Measurements from ENCODE around the gene PTMS. TPM values are rescaled to one million over a fixed set of nuclear protein-coding genes. Genes with fewer than 3 reads are reported as not detected.

Gene PTMS
- total and polyA plus RNA-seq, 2 experiments from 2014 or later = 290 to 467 TPM

DNA sequence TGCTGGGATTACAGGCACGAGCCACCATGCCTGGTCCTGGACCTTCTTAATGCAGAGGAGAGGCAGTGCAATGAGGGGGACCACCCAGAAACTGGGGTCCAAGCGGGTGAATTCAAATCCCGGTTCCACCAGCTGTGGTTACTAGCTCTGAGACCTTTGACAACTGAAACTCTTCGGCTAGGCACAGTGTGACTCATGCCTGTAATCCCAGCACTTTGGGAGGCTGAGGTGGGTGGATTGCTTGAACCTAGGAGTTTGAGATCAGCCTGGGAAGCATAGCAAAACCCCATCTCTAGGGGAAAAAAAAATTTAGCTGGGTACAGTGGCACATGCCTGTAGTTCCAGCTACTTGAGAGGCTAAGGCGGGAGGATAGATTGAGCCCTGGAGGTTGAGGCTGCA lies 18.1 kb downstream of the PTMS start:
- H3K4me3 ChIP-seq = no peak overlapping the region
- H3K36me3 ChIP-seq = no peaks in the 10 kb centered on the region
- TF ChIP-seq, protein P1, sequence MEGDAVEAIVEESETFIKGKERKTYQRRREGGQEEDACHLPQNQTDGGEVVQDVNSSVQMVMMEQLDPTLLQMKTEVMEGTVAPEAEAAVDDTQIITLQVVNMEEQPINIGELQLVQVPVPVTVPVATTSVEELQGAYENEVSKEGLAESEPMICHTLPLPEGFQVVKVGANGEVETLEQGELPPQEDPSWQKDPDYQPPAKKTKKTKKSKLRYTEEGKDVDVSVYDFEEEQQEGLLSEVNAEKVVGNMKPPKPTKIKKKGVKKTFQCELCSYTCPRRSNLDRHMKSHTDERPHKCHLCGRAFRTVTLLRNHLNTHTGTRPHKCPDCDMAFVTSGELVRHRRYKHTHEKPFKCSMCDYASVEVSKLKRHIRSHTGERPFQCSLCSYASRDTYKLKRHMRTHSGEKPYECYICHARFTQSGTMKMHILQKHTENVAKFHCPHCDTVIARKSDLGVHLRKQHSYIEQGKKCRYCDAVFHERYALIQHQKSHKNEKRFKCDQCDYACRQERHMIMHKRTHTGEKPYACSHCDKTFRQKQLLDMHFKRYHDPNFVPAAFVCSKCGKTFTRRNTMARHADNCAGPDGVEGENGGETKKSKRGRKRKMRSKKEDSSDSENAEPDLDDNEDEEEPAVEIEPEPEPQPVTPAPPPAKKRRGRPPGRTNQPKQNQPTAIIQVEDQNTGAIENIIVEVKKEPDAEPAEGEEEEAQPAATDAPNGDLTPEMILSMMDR (IDR thresholded peaks at IDR 0.05; ENCODE audit: low read depth, low read length) = no peak
- no peaks in the 10 kb centered on the region for H3K9me3 ChIP-seq (ENCODE audit: low read depth)
- peaks cover 11% of the 10 kb centered on the region for H3K4me1 ChIP-seq (ENCODE audit: low read depth)
- no peaks in the 10 kb centered on the region for H3K27me3 ChIP-seq
- DNase-seq (ENCODE audit: low read depth in 1 of 2, low spot score in 1 of 2) = no peak
- no peak overlapping the region for H3K27ac ChIP-seq

DNA sequence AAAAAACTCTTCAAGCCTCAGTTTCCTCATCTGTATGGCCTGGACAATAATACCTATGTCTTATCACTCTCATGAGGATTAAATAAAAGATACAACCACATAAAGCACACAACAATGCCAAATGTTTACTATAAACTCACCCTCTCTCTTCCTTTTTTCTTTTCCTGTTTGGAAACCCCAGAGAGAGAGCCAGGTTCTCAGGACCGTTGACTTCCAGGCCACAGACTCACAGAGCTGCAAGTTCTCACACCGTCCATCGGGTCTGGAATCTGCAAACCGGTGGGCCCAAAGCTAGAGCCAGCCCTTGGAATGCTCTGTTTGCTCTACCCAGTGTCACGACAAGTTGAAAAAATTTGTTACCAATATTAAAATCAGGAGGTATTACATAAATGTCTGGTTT lies 18.6 kb downstream of the PTMS start:
- no peaks in the 10 kb centered on the region for H3K27me3 ChIP-seq
- H3K36me3 ChIP-seq = no peaks in the 10 kb centered on the region
- H3K4me3 ChIP-seq = no peak overlapping the region
- H3K4me1 ChIP-seq (ENCODE audit: low read depth) = peaks cover 11% of the 10 kb centered on the region
- no peak for DNase-seq (ENCODE audit: low read depth in 1 of 2, low spot score in 1 of 2)
- no peaks in the 10 kb centered on the region for H3K9me3 ChIP-seq (ENCODE audit: low read depth)
- no peak overlapping the region for H3K27ac ChIP-seq
- TF ChIP-seq, protein P1 (IDR thresholded peaks at IDR 0.05; ENCODE audit: low read depth, low read length) = no peak

DNA sequence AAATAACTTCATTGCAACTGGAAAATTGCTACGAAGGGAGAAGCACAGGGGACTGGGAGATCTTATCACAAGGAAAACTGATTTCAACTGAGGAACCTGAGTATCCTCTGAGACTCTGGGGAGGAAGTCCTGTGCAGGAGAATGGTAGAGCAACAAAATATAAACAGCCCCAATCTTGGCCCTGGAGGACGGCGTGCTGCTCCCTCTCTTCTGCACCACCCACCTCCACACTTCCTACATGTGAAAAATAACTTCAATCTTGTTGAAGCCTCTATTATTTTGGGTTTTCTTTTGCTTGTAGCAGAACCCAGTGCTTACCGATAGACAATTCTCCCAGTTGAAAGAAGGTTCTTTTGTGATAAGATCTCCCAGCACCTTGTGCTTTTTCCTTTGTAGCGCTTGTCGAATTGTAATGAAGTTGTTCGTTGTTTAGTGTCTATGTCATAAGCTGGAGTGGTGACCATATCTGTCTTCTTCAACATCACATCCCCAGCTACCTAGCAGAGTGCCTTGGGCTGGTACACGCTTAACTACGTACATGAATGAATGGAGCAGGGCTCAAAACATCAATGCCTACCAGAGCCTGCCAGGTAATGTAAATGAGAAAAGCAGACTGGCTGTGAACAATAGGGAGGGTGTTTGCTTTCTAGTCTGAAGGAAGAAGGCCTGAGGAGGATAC lies 20.4 kb downstream of the PTMS start:
- H3K27ac ChIP-seq = no peak overlapping the region
- peaks cover 11% of the 10 kb centered on the region for H3K4me1 ChIP-seq (ENCODE audit: low read depth)
- no peak overlapping the region for H3K4me3 ChIP-seq
- H3K9me3 ChIP-seq (ENCODE audit: low read depth) = no peaks in the 10 kb centered on the region
- H3K36me3 ChIP-seq = no peaks in the 10 kb centered on the region
- TF ChIP-seq, protein P1 (IDR thresholded peaks at IDR 0.05; ENCODE audit: low read depth, low read length) = no peak
- DNase-seq (ENCODE audit: low read depth in 1 of 2, low spot score in 1 of 2) = no peak
- no peaks in the 10 kb centered on the region for H3K27me3 ChIP-seq

DNA sequence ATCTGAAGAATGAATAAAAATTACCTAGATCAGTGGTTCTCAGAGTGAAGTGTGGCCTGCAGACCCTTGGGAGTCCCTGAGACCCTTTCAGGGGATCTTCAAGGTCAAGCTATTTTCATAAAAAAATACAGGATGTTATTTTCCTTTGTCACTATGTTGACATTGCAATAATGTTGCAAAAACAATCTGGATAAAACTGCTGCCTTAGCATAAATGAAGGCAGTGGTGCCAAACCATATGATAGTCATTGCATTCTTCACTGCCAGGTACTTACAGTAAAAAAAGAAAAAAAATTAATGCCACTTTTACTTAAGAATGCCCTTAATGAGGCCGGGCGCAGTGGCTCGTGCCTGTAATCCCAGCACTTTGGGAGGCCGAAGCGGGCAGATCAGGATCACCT lies 21.1 kb downstream of the PTMS start:
- Histone ChIP-seq H3K9me3 (ENCODE audit: low read depth) (no peaks in the 10 kb centered on the region), H3K4me1 (ENCODE audit: low read depth) (peaks cover 14% of the 10 kb centered on the region), H3K4me3 (no peak overlapping the region), H3K27me3 (no peaks in the 10 kb centered on the region), H3K36me3 (no peaks in the 10 kb centered on the region), H3K27ac (no peak overlapping the region)
- no peak for DNase-seq (ENCODE audit: low read depth in 1 of 2, low spot score in 1 of 2)
- TF ChIP-seq, protein P1 (IDR thresholded peaks at IDR 0.05; ENCODE audit: low read depth, low read length) = no peak

DNA sequence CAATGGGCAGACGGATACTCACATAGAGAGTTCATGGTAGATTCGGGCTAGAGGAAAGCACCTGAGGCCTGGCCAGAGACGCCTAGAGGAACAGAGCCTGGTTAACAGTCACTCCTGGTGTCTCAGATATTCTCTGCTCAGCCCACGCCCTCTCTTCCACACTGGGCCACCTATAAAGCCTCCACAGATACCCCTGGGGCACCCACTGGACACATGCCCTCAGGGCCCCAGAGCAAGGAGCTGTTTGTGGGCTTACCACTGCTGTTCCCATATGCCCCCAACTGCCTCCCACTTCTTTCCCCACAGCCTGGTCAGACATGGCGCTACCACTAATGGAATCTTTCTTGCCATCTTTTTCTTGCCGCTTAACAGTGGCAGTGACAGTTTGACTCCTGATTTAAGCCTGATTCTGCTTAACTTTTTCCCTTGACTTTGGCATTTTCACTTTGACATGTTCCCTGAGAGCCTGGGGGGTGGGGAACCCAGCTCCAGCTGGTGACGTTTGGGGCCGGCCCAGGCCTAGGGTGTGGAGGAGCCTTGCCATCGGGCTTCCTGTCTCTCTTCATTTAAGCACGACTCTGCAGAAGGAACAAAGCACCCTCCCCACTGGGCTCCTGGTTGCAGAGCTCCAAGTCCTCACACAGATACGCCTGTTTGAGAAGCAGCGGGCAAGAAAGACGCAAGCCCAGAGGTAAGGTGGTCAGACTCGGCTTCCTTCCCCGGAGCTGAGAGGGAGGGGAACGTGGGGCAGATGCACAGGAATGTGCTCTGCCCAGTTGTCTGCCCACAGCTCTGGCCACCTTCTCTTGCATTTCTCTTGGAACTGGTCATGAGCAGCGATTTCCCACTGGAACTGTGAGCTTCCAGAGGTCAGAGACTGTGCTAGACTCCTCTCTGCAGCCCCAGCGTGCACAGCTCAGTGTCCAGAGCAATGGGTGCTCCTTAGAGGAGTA lies 23.1 kb downstream of the PTMS start, which contains the start of gene CD4:
Gene CD4 (plus strand): TSS at position 557 of the 953 bp plus-strand sequence. CDS start 10,611 bp downstream, outside the sequence.
- no peak for DNase-seq (ENCODE audit: low read depth in 1 of 2, low spot score in 1 of 2)
- H3K4me1 ChIP-seq (ENCODE audit: low read depth) = peaks cover 9% of the 10 kb centered on the region
- no peak within 1 kb of the TSS for H3K4me3 ChIP-seq
- H3K9me3 ChIP-seq (ENCODE audit: low read depth) = no peaks in the 10 kb centered on the region
- H3K27me3 ChIP-seq = no peaks in the 10 kb centered on the region
- no peaks in the 10 kb centered on the region for H3K36me3 ChIP-seq
- TF ChIP-seq, protein P1 (IDR thresholded peaks at IDR 0.05; ENCODE audit: low read depth, low read length) = no peak
- no peak within 1 kb of the TSS for H3K27ac ChIP-seq

Measured in cardiac muscle cell (in vitro differentiated cells and primary cell).